SJSA1 (cell line): Measurements from ENCODE around the gene ZNF335. TPM values are rescaled to one million over a fixed set of nuclear protein-coding genes. Genes with fewer than 3 reads are reported as not detected.

Experiments
- DNase-seq, 2 experiments: peaks; one replicate each; pipeline ENCODE4 v3.0.0-alpha.2; 2015 to 2020; ENCODE audit warnings: low spot score in 2 of 2, low read depth in 1 of 2
- H3K27ac ChIP-seq: fragments of 250-450 bp; sonication (Bioruptor Pico); 2 replicates; pipeline ENCODE4 v1.5.1; 2020; ENCODE audit warnings: mild to moderate bottlenecking, moderate library complexity
- H3K27me3 ChIP-seq: fragments of 250-450 bp; sonication (Bioruptor Pico); replicated peaks from 2 replicates; pipeline ENCODE4 v1.5.1; 2020; ENCODE audit warnings: mild to moderate bottlenecking, moderate library complexity
- H3K36me3 ChIP-seq: fragments of 250-450 bp; sonication (Bioruptor Pico); 2 replicates; pipeline ENCODE4 v1.5.1; 2020; ENCODE audit warnings: mild to moderate bottlenecking
- H3K4me1 ChIP-seq: fragments of 250-450 bp; sonication (Bioruptor Pico); replicated peaks from 2 replicates; pipeline ENCODE4 v1.6.1; 2021; ENCODE audit warnings: mild to moderate bottlenecking
- H3K4me3 ChIP-seq: fragments of 250-450 bp; sonication (Bioruptor Pico); 2 replicates; pipeline ENCODE4 v1.5.1; 2020; ENCODE audit warnings: mild to moderate bottlenecking
- H3K9me3 ChIP-seq: fragments of 250-450 bp; sonication (Bioruptor Pico); replicated peaks from 2 replicates; pipeline ENCODE4 v1.5.1; 2020; ENCODE audit warnings: mild to moderate bottlenecking
- total RNA-seq: library from RNA; depleted of rRNA; stranded (reverse); fragments of >200 nt; shearing (Covaris generic); gene quantifications from 2 replicates; pipeline ENCODE4 v1.2.3, GENCODE V29; 2014

ZNF335 gene
- total RNA-seq, 1 experiment from 2014 or later: 12.2 TPM

DNA sequence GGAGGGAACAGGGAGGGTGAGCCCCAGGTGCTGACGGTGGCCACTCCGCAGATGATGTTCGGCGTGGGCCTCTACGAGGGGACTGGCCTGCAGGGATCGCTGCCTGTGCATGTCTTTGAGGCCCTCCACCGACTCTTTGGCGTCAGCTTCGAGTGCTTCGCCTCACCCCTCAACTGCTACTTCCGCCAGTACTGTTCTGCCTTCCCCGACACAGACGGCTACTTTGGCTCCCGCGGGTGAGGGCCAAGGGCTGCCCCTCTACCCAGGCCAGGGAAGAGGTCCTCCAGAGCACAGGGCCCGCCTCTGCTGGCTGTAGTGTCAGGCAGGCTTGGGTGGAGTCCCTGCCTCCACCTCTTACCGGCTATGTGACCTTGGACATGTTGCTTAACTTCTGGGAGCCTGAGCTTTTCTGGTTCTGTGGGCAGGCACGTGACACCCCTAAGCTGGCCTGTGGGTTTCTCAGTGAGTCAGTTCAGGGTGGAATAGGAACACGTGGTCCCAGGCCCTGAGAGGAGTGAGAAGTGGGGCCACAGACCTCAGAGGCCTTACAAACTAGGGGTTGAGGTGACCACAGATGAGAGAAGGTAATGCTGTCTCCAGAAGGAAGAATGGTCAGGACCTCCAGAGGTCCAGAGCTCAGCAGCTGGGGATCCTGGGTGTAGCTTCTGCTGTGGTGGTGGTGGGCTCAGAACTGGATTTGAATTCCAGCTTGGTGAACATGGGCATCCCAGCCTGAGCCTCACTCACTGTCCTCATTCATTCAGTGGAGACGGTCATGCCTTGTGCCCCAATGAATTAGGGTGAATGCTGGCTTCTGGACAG lies 25.6 kb downstream of the ZNF335 start:
- DNase-seq: no peak
- H3K4me1 ChIP-seq: no peaks in the 10 kb centered on the region
- no peak overlapping the region for H3K27ac ChIP-seq
- H3K9me3 ChIP-seq: no peaks in the 10 kb centered on the region
- no peaks in the 10 kb centered on the region for H3K27me3 ChIP-seq
- peaks cover 91% of the 10 kb centered on the region for H3K36me3 ChIP-seq
- H3K4me3 ChIP-seq: no peak overlapping the region

DNA sequence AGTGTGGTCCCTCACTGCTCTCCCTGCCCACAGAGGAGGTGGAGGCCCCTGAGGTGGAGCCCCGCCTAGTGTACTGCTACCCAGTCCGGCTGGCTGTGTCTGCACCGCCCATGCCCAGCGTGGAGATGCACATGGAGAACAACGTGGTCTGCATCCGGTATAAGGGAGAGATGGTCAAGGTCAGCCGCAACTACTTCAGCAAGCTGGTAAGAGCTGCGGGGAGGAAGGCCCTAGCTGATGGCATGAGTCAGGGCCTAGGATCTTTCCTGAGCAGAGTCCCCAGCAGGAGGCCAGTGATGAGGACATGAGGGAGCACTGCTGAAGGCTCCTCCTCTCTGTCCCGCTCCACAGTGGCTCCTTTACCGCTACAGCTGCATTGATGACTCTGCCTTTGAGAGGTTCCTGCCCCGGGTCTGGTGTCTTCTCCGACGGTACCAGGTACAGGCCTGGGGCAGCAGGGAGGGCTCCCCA lies 26.3 kb downstream of the ZNF335 start:
- H3K36me3 ChIP-seq: peaks cover 91% of the 10 kb centered on the region
- no peak overlapping the region for H3K27ac ChIP-seq
- no peaks in the 10 kb centered on the region for H3K27me3 ChIP-seq
- no peaks in the 10 kb centered on the region for H3K9me3 ChIP-seq
- H3K4me1 ChIP-seq: no peaks in the 10 kb centered on the region
- DNase-seq: no peak
- H3K4me3 ChIP-seq: no peak overlapping the region

DNA sequence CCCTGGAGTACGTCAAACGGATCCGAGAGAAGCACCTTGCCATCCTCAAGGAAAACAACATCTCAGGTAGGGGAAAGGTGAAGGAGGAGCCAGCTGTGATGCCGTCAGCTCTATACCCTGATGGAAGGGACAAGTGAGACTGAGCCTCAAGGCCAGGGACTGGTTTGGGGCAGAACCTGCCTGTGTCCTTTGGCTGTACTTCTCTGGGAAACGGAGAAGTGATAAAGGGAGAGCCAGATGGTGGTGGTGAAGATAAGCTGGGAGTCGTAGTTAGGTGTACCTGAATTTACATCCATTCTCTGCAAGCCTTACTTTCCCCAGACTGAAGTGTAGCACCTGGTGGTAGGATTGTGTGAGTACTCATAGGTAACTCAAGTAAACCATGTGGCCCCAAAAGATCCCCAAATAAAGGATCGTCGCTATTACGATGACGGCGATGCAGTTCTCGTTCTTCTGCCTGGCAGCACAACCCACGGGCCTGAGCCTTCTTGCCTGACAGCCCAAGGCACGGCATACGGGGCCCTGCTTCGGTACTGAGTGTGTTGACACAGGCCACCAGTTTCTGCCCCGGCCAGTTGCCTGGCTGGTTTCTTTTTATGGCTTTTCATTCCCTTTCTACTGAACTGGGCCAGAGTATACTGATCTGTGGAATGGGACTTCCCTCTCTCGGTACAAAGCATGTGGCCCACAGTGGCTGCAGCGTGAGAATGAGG lies 26.9 kb downstream of the ZNF335 start:
- Histone ChIP-seq H3K27me3 (no peaks in the 10 kb centered on the region), H3K9me3 (no peaks in the 10 kb centered on the region), H3K4me3 (no peak overlapping the region), H3K36me3 (peaks cover 91% of the 10 kb centered on the region), H3K27ac (no peak overlapping the region), H3K4me1 (no peaks in the 10 kb centered on the region)
- no peak for DNase-seq

DNA sequence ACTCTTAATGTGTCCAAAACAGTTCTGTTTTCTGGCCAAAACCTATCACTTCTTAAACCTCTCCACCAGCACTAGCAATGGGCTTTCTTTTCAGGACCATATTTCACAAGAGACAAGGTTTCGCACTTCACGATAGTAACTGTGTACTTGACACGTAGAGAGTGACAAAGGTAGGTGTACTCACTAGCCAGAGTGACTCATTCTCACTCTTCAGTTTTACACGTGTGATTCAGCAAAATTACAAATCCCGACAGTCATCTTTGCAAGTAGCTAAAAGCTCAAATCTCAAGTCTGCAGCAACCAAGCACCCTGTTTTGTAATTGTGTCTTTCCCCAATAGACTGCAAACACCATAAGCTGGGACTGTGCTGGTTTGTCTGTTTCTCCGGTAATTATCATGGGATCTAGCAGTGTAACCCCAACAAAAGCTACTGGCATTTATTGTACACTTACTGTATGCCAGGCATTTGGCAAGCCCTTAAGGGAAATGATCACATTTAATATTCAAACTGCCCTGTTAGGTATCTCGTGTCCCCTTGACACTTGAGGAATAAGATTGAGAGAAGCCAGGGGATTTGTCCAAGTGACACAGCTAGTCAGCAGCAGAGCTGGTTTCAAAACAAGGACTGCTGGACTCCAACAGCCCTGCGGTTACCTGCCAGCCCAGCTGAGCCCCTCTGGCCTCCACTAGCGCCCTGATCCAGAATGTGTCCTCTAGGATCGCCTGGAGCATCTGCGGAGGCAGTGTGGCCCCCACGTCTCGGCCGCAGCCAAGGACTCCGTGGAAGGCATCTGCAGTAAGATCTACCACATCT lies 27.6 kb downstream of the ZNF335 start:
- Histone ChIP-seq H3K27ac (no peak overlapping the region), H3K9me3 (no peaks in the 10 kb centered on the region), H3K36me3 (peaks cover 91% of the 10 kb centered on the region), H3K27me3 (no peaks in the 10 kb centered on the region), H3K4me3 (no peak overlapping the region), H3K4me1 (no peaks in the 10 kb centered on the region)
- no peak for DNase-seq

DNA sequence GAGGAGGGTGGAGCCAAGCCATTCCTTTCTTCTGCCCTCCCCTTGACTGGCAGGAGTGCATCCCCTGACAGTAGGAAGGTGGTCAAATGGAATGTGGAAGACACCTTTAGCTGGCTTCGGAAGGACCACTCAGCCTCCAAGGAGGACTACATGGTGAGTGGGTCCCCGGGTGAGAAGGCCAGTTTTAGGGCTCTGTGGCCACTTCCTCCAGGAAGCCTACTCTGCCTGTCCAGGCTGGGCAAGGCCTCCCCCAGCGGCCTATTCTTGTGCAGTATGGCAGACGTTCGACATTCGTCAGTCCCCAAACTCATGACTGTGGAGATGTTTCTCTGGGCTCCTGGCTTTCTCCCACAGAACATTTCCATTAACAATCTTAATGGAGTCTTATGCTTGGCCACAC lies 28.4 kb downstream of the ZNF335 start:
- no peak overlapping the region for H3K27ac ChIP-seq
- DNase-seq: no peak
- no peaks in the 10 kb centered on the region for H3K9me3 ChIP-seq
- H3K4me1 ChIP-seq: no peaks in the 10 kb centered on the region
- H3K36me3 ChIP-seq: peaks cover 91% of the 10 kb centered on the region
- no peaks in the 10 kb centered on the region for H3K27me3 ChIP-seq
- H3K4me3 ChIP-seq: no peak overlapping the region

DNA sequence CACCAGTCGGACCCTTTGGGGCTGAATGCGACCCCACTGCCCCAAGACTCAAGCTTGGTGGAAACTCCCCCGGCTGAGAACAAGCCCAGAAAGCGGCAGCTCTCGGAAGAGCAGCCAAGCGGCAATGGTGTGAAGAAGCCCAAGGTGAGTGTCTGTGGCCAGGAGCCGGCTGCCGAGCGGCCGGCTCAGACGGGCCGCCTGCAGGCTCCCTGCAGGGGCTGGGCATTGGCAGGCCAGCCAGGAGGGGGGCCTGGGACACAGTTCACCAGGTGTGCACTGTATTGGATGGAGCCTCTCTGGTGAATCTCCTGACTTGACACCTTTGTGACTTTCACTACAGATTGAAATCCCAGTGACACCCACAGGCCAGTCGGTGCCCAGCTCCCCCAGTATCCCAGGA lies 31.5 kb downstream of the ZNF335 start:
- H3K4me3 ChIP-seq: no peak overlapping the region
- no peaks in the 10 kb centered on the region for H3K27me3 ChIP-seq
- peaks cover 79% of the 10 kb centered on the region for H3K36me3 ChIP-seq
- DNase-seq: no peak
- no peaks in the 10 kb centered on the region; the same call in 1 of the 2 replicates for H3K4me1 ChIP-seq
- no peaks in the 10 kb centered on the region for H3K9me3 ChIP-seq
- H3K27ac ChIP-seq: no peak overlapping the region

DNA sequence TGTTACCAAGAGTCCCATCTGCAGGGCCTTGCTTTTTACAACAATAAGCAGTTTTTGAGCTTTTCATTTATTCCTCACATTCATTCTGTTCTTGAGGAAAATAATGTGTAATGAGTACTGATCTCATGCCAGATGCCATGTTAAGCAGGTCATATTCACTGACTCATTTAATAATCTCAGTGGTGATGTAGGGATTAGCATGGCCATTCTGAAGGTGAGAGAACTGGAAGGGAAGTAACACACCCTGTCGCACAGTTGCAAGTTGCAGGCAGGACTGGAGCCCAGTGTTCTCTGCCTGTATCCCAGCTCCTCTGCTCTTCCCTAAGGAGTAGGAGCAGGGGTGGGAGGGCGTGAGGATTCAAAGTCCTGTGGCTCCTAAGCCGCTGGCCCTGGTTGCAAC lies 31.9 kb downstream of the ZNF335 start:
- no peak overlapping the region for H3K27ac ChIP-seq
- H3K4me1 ChIP-seq: no peaks in the 10 kb centered on the region; the same call in 1 of the 2 replicates
- no peak for DNase-seq
- H3K36me3 ChIP-seq: peaks cover 75% of the 10 kb centered on the region
- H3K9me3 ChIP-seq: no peaks in the 10 kb centered on the region
- no peaks in the 10 kb centered on the region for H3K27me3 ChIP-seq
- H3K4me3 ChIP-seq: no peak overlapping the region

DNA sequence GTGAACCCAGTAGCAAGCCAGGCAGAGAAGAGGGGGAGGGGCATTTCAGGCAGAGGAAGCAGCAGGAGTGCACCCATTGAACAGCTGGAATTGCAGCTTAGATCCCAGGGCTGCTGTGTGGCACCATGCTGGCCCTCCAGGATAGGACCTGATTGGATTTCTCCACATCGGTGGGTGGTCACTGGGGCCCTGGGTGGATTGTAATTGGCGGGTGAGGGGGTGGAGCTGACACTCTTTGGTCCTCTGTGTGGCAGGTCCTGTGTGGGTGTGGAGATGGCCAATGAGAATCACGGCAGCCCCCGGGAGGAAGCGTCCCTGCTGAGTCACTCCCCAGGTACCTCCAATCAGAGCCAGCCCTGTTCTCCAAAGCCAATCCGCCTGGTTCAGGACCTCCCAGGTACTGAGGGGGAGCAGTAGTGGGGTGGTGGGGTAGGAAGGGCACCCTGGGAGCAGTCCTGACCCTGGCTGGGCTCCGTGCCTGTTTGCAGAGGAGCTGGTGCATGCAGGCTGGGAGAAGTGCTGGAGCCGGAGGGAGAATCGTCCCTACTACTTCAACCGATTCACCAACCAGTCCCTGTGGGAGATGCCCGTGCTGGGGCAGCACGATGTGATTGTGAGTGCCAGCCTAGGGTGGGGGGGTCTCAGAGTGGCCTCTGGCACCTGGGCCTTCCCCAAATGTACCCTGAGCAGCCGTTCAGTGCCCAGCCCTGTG lies 33.1 kb downstream of the ZNF335 start:
- H3K4me3 ChIP-seq: no peak overlapping the region

DNA sequence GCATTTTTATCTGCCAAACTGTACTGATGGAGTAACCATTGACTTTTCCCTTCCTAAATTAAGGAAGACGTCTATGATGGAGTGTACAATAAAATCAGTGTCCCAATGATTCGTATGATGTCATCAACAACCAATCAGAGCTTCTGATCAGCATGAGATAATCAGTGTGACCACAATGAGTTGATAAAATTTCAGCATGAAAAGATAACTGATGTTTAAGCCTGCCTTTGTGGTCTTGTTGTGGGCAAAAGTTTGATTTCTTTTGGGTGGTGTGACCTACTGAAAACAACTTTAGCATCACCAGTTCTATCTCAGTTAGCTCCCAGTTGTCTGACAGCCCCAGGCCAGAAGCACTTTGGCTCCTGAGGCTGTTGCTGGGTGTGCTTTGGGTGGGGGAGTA lies 34.2 kb downstream of the ZNF335 start:
- H3K27ac ChIP-seq: no peak overlapping the region
- peaks cover 61% of the 10 kb centered on the region for H3K36me3 ChIP-seq
- H3K4me1 ChIP-seq: peaks cover 7% of the 10 kb centered on the region
- DNase-seq: no peak
- H3K4me3 ChIP-seq: no peak overlapping the region
- no peaks in the 10 kb centered on the region for H3K27me3 ChIP-seq
- no peaks in the 10 kb centered on the region for H3K9me3 ChIP-seq

More for the DNA sequence above, 33.1 kb downstream of the ZNF335 start:
- H3K27ac ChIP-seq: no peak overlapping the region
- H3K4me1 ChIP-seq: no peaks in the 10 kb centered on the region; the same call in 1 of the 2 replicates
- H3K36me3 ChIP-seq: peaks cover 72% of the 10 kb centered on the region
- no peak for DNase-seq
- no peaks in the 10 kb centered on the region for H3K27me3 ChIP-seq
- H3K9me3 ChIP-seq: no peaks in the 10 kb centered on the region

DNA sequence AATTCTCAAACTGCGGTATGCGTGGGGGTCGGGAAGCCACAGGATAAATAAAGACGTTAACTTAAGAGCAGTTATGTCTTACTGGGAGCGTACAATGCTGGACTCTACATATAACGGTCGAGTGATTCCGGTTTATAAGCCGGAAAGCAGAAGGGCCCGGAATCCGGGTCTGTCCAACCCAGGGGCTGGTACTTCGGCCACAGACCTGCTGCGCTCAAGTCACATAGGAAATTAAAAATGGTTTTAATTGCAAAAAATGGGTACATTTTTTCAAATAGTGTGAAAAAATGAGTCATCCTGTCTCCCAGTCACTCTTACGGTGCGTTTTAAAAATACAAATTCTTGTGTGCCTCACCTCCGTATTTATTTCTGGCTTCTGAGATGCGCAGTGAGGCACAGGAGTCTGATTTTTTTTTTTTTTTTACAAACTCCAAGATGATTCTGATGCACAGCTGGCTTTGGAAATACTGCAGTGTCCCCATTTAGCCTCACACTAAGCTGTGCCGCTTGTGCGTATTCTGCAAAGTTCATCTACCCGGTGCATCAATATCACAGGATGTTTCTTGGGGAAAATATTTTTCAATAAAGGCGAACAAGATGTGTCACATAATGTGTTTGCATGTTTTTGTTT lies 36.5 kb downstream of the ZNF335 start:
- Histone ChIP-seq H3K9me3 (no peaks in the 10 kb centered on the region), H3K36me3 (peaks cover 48% of the 10 kb centered on the region), H3K27ac (peak overlapping the region; percentile 75), H3K4me3 (peak overlapping the region; percentile 96), H3K4me1 (peaks cover 7% of the 10 kb centered on the region), H3K27me3 (no peaks in the 10 kb centered on the region)
- DNase-seq: no peak

DNA sequence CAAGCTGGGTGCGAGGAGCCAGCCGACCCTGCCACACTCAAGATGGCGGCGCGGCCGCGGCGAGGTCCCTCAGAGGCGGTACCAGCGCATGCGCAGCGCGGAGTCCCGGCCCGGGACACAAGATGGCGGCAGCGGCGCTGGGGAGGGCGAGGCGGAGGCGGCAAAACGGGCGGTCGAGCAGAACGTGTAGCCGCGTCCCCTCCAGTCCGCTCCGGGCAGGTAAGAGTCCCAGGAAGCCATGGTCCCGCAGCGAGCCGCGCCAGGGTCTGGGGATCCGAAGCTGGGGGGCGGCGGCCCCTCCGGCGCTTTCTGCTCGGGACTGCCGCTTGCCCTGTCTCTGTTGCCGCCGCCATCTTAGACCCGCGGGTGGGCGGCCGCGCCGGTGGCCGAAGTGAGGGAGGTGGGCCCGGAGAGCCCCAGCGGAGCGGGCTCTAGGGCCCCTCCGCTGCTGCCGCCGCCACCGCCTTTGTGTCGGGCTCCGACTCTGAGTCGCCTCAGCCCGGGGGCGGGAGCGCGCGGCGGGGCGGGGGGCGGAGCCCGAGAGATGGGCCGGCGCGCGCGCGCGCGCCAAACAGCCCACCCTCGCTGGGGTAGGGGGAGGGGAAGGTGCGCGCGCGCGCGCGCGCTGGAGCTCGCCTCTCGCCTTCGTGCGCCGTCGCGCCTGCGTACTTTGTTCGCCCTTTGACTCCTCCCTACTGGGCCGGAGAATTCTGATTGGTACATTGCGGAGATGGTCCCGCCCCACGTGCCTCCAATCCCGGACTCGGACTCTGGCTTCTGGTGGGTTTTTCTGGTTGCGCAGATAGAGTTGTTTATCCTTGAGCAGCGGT lies 37.2 kb downstream of the ZNF335 start, which contains the start of gene PCIF1:
TSS of gene PCIF1 (plus strand) at position 98 of the 830 bp plus-strand sequence. CDS start 4,317 bp downstream, outside the sequence.
- Histone ChIP-seq H3K27me3 (no peaks in the 10 kb centered on the region), H3K27ac (peak within 1 kb of the TSS; percentile 99), H3K9me3 (no peaks in the 10 kb centered on the region), H3K4me1 (peaks cover 7% of the 10 kb centered on the region), H3K36me3 (peaks cover 40% of the 10 kb centered on the region), H3K4me3 (peak within 1 kb of the TSS; percentile 96)
- DNase-seq: peak; percentile 98 to 99

DNA sequence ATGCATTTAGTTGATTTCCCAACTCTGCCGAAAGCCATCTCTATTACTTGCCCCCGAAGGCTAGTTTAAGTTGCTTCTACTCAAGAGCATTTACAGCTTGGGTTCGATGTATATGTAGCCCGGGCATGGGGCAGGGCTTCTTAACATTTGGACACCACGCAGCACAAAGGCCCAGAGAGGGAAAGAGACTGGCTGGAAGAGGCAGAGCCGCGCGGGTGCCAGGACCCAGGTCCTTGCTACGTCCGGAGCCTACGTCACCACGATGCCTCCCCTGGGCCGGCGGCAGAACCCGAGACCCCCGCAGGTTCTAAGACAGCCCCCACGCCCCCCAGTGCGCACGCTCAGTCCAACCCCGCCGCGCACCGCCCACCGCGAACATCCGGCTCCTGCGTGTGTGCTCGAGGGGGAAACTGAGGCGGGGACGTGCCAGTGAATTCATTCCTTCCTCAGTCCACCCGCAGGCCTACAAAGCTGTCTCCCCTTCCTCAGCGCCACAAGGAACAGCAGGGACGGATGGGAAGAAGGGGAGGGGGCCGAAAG lies 37.9 kb downstream of the ZNF335 start:
- DNase-seq: peak in 1 of 2 experiments; percentile 55
- Histone ChIP-seq H3K27ac (peak overlapping the region; percentile 99), H3K36me3 (peaks cover 33% of the 10 kb centered on the region), H3K4me1 (peaks cover 7% of the 10 kb centered on the region), H3K9me3 (no peaks in the 10 kb centered on the region), H3K4me3 (peak overlapping the region; percentile 96), H3K27me3 (no peaks in the 10 kb centered on the region)
